Hepatocyte (in vitro differentiated cells): ENCODE measurements around the gene HADHA.

Experiments used
- EZH2 ChIP-seq: fragments of 200-600 bp; sonication (generic); IDR thresholded peaks from 2 replicates; pipeline ENCODE4 v1.6.1; 2016; ENCODE audit warnings: antibody characterized with exemption, mild to moderate bottlenecking, borderline replicate concordance
- EZH2phosphoT487 ChIP-seq: fragments of 200-600 bp; sonication (generic); IDR thresholded peaks from one replicate; pipeline ENCODE4 v1.6.1; 2018; ENCODE audit warnings: antibody characterized with exemption, mild to moderate bottlenecking, low read depth, moderate library complexity; ENCODE audit not compliant: unreplicated experiment, severe bottlenecking
- TF ChIP-seq, protein P1 (sequence below): fragments of 200-600 bp; sonication (generic); IDR thresholded peaks from 2 replicates; pipeline ENCODE4 v1.5.1; 2016; ENCODE audit warnings: antibody characterized with exemption, mild to moderate bottlenecking; ENCODE audit not compliant: poor library complexity

DNA sequence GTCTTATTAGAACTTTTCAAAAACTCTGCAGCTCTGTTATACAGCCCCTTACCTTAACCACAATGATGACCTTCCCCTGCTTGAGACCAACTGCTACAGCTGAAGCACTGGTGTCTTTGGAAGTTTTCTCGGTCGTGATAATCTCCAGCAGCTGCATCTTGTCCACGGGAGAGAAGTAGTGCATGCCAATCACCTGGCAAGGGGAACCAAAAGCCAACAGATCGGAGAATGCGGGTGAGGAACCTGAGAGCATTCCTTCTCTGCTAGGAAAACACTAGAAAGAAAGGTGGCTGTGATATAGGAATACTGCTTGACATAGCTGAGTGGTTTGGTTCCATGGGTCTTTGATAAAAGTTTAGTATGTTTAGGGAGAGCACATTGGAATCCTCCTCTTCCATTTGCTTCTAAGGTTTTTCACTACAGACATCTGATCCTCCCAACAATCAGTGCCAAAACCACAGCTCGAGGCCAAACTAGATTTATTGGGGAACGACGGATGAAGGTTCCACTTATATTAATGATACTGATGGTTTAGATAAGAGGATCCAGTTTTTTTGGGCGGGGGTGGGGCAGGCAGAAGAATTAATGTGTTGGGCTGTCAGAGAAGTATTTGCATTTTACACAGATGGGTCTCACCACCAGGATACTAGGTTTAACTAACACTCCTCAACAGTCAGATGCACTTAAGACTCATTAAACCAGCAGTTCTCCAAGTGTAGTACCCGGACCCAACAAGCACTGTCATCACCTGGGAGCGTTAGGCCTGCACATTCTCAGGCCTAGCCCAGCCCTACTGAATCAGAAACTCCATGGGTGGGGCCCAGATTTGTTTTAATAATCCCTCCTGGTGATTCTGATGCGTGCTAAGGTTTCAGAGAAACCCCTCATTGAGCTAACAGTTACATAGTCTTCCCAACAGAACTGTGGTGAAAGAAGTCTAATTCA lies 49.1 kb downstream of the HADHA start:
- TF ChIP-seq, protein P1, sequence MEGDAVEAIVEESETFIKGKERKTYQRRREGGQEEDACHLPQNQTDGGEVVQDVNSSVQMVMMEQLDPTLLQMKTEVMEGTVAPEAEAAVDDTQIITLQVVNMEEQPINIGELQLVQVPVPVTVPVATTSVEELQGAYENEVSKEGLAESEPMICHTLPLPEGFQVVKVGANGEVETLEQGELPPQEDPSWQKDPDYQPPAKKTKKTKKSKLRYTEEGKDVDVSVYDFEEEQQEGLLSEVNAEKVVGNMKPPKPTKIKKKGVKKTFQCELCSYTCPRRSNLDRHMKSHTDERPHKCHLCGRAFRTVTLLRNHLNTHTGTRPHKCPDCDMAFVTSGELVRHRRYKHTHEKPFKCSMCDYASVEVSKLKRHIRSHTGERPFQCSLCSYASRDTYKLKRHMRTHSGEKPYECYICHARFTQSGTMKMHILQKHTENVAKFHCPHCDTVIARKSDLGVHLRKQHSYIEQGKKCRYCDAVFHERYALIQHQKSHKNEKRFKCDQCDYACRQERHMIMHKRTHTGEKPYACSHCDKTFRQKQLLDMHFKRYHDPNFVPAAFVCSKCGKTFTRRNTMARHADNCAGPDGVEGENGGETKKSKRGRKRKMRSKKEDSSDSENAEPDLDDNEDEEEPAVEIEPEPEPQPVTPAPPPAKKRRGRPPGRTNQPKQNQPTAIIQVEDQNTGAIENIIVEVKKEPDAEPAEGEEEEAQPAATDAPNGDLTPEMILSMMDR: no peak
- TF ChIP-seq EZH2 (no peak), EZH2phosphoT487 (no peak)
